ENCODE measurements around the gene ADI1.
"Not testable (repeated sequence)": the region's sequence is repeated elsewhere in the genome, so short reads cannot be mapped to it uniquely, and the experiment has no call there.

Gene ADI1

GRCh38 chr2:3493615-3494007, 25.7 kb downstream of the ADI1 start:
- no peak for DNase-seq (ENCODE audit: low spot score)

DNA sequence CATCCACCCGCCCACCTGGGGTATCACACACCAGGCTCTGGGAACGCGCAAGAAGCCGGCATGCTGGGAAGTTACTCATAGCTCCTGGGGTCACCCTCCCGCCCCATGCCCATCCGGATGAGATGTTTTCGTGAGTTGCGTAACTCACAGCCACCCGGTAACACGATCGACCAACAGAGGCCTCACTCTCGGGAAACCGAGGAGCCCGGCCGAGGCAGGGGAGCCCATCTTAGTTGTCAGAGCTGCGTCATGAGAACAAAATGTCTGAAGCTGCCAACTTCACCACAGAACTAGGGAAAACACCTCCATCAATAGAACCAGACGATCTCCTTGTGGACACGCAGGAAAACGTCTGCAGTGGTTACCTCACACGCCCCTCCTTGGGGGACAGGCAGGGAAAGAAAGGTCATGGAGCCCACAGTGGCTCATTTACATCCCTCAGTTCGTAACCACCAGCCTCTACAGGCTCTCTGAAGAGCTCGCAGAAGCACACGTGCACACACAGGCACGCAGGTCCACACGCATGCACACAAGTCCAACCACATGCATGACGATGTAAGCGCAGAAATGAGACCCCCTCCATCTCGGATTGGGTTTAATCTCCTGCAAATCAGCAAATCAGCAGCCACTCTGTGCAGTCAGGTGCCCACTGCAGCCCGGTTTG, 26.2 kb downstream of the ADI1 start:
- no peak for DNase-seq (ENCODE audit: low spot score)

- not testable (repeated sequence) for DNase-seq (ENCODE audit: low spot score)
Observed at GRCh38 chr2:3492475-3492787, 26.9 kb downstream of the ADI1 start.

DNA sequence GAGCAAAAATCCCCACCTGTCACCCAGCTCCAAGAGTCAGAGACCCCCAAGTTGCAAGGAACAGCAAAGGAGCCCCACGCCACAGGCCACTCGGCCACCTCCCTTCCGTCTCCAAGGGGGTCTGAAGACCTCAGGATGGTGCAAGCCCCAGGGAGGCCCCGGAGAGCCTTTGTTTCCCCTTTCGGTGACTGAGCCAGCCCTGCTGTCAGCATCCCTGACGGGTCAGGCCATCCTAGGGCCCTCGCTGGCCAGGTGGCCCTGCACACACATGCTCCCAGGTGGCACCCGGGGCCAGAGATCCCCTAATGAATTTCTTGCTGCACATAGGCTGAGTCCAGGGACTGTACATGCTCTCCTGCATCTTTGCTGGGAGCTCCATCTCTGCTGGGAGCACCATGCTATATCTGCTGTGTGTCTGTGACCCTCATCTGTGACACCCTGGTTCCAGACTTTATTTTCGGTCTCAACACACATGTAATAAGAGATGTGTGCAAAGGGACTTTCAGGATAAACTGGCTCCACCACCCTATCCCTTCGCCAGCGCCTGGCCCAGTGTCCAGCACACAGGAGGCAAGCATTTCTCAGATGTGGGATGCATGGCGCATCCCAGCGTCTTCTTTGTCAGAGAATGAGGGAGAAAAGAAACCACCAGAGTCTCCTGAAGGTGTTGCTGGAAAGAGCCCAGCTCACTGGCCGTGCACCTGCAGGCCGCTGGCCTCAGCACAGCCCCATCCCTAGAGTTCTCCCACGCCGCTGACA, 27.4 kb downstream of the ADI1 start:
- no peak for DNase-seq (ENCODE audit: low spot score)

DNA sequence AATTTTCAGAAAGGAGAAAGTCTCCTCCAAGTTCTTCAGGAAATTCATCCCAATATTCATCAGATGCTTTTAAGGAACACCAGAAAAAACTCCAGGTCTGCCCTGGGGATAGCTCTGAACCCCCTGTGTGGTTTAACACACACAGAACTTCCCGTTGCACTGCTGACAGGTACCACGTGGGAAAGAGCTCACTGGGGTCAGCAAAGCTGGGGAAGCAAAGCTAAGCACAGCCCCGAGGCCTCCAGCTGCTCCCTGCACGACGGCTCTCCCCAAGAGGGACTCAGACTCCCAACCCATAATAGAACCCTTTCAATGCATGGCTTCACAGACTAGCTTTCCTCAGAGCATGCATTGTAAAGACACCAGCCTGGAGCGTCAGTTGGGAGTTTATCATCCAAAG, 28.0 kb downstream of the ADI1 start:
- DNase-seq (ENCODE audit: low spot score): no peak

DNA sequence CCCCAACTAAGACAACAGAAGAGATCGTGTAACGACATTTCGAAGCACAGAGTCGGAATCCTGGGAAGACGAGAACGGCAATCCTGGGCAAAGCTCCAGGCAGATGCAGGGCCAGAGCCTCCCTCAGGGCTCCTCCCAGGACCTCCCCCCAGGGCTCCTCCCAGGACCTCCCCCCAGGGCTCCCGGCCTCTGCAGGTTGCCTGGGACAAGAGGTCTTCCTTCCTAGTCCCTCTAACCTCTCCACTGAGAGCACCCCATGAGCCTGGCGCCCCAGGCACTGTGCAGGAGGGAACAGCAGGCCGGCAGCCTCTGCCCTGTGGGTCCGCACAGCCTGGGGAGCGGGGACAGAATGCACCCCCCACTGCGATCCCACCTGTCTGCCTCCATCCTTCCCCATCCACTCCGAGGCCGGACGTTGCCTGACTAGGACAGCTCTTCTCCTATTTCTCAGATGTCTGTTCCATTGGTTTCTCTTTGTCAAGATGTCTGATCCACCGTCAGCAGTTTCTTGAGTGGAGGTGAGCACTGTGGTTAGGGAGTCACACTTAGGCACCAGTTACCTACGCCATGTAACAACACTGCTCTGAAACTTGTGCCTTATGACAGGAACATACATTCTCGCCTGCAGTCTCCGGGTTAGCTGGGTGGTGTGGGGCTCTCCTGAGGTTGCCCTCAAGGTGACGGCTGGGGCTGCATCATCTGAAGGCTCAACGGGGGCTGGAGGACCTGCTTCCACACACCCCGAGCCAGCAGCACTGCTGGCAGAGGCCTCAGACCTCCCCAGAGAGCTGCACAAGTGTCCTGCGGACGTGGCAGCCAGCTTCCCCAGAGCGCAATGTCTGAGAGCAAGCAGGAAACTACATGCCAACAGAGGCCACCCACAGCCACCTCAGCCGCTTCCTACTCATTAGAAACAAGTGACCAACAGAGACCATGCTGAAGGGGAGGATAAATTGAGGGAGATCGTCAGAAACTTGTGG, 28.9 kb downstream of the ADI1 start:
- no peak for DNase-seq (ENCODE audit: low spot score)

DNA sequence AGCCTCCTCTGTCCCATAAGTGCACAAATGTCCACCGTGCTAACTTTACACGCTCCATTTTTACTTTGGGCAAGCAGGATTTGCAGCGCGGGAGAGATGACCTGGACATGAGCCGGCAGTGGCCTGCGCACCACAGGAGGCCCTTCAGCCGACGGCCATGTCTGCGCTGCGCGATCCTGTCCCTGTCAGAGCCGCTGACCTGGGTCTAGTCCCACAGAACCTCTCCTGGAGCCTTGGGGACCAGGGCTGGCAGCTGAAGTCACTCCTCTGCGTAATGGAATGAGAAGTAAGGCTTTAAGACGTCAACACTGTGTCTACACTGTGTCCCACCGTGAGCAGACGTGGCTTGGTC, 29.6 kb downstream of the ADI1 start:
- no peak for DNase-seq (ENCODE audit: low spot score)

- DNase-seq (ENCODE audit: low spot score): no peak
Observed at GRCh38 chr2:3488855-3489763, 30.2 kb downstream of the ADI1 start.

DNA sequence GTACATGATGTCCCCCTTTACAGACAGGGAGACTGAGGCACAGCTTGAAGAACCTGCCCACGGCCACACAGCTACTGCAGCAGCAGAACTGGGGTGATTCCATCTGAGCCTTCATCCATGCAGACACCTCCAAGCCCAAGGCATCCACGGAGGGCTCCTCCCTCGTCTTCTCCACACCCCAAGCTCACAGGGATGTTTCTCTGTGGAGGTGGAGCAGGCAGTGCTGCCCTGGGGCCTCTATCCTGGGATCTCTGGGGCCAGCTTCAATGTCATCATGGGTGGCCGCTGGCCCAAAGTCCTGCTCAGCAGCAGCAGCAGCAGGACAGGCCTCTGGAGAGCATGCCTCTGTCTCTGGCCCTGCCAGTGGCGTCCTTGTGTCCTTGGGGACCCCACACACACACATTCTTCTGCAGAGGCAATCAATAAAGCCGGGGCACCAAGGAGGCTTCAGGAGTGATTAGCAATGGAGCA, 31.2 kb downstream of the ADI1 start:
- no peak for DNase-seq (ENCODE audit: low spot score)

GRCh38 chr2:3487432-3487831, 31.9 kb downstream of the ADI1 start:
- DNase-seq (ENCODE audit: low spot score): no peak

DNA sequence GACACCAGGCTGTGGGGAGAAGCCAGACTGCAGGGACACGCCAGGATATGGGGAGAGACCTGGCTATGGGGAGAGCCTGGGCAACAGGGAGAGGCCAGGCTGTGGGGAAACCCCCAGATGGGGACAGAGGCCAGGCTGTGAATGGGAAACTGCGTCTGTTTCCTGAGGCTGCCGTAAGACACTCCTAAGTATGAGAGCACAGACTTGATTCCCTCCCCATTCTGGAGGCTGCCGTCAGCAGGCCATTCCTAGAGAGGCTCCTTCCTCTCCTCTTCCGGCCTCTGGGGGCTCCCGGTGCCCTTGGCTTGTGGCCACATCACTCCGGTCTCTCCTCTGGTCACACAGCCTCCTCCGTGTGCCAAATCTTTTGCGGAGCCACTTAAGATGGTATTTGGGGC, 32.3 kb downstream of the ADI1 start:
- no peak for DNase-seq (ENCODE audit: low spot score)

- DNase-seq (ENCODE audit: low spot score): no peak
Observed at GRCh38 chr2:3486047-3487027, 33.0 kb downstream of the ADI1 start.

DNA sequence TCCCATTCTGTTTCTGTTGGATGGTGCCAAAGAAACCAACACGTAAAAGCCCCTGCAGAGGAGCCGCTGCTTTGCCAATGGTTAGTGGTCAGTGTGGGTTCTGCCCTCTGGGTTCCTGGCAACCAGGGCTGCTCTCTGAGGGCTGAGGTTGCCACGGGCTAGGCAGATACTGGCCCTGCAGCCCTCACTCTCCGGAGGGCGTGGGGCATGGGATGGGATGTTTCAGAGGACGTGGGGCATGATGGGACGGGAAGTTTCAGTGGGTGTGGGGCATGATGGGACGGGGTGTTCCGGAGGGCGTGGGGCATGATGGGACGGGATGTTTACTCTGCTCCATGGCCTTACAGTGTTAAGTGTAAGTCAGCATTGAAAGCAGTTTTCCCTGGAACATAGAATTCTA, 34.2 kb downstream of the ADI1 start:
- no peak for DNase-seq (ENCODE audit: low spot score)

DNA sequence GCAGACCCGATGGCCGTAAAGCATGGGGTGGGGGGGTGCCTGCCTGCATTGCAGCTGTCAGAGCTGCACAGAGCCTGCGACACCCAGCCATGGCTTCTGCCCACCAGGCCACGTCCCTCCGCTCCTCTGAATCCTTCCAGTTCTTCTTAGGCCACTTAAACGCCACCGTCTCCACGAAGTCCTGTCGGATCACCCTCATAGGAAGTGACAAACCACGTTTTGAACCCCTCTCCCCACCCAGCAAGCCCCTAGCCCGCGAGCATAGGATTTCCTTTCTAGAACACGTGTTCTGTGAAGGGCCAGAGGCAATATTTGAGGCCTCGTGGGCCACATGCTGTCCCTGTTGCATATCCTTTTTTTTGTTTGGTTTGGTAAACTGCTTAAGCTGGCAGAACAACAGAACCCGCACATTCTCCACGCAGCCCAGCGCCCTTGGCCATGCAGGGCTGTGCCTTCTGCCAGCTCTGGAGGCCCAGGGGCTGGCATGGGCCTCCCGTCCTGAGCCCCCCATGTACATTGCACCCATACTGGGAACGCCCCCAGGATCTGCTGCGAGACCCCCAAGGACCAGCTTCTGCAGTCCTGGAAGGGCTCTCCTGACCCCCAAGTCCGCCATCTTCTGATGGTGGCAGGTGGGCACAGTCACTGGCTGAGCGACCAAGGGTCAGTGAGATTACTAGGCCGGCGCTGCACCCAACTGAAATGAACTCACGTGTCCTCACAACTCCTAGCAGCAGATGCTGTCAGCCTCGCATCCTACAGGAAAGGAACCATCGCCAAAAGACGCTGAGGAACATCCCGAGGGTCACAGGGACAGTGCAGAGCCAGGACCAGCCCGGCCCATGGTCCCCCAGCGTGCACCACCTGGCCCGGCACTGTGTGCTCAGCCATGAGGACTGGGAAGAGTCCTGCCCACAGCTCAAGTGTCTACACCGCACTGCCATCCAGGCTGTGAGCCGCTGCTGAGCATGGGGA, 35.1 kb downstream of the ADI1 start:
- DNase-seq (ENCODE audit: low spot score): no peak

- no peak for DNase-seq (ENCODE audit: low spot score)
Observed at GRCh38 chr2:3483227-3483985, 35.9 kb downstream of the ADI1 start.

DNA sequence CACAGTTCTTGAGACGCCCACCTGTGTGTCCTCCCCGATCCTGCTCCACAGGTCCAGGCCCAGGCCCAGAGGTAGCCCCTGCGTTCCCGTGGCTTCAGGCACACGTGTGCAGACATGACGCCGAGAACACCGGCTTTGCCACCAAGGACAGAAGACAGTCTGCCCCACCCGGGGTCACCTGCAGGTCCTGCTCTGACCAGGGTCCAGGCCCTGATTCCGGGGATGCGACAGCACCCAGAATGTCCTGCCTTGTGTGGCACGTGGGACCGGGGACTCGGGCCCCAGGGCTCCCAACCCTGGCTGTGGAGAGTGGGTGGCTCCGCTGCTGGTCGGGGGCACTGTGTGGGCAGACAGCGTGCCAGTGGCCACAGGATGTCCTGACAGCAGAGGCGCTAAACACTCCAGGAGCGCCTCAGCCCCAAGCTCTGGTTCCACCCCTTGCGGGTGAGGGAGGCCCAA, 36.9 kb downstream of the ADI1 start:
- DNase-seq (ENCODE audit: low spot score): no peak

- DNase-seq (ENCODE audit: low spot score): no peak
Observed at GRCh38 chr2:3481736-3482362, 37.5 kb downstream of the ADI1 start.

DNA sequence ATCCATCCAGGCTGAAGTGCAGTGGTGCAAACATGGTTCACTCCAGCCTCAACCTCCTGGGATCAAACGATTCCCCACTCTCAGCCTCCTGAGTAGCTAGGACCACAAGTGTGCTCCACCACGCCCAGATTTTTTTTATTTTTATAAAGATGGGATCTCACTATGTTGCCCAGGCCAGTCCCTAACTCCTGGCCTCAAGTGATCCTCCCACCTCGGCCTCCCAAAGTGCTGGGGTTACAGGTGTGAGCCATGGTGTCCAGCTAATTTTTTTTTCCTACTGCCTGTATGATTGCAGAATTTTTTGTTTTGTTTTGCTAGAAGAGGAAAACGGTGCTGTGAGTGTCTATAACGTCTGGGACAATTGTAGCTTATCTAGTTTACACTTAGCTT, 38.3 kb downstream of the ADI1 start:
- DNase-seq (ENCODE audit: low spot score): no peak
